ENCODE results near the gene CDK14.

DNA sequence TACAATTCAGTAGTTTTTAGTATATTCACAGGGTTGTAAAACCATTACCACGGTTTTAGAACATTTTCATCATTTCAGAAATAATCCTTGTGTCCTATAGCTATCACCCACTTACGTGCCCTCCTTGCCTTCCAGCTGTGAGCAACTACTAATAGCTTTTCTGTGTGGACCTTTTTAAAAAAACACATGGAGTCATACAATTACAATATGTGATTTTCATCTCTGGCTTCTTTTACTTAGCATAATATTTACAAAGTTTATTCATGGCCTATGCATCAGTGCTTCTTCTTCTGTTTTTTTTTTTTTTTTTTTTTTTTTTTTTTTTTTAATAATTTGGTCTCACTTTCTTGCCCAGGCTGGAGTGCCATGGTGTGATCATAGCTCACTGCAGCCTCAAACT lies 76.1 kb downstream of the CDK14 start:
- TF ChIP-seq CTCF (IDR thresholded peaks at IDR 0.05; ENCODE audit: low read depth, low read length) (no peak), EZH2phosphoT487 (IDR thresholded peaks at IDR 0.05; ENCODE audit: low read depth) (no peak)

Data from OCI-LY3 (cell line).